Left forelimb (tissue), 1 donor: ENCODE data around the gene TSPAN33.
"Not testable (repeated sequence)": the region's sequence is repeated elsewhere in the genome, so short reads cannot be mapped to it uniquely, and the experiment has no call there.

ENCODE experiments used
- DNase-seq: peaks from one replicate; pipeline ENCODE4 v3.0.0-alpha.2; 2018; ENCODE audit warnings: low spot score

The TSPAN33 gene, protein sequence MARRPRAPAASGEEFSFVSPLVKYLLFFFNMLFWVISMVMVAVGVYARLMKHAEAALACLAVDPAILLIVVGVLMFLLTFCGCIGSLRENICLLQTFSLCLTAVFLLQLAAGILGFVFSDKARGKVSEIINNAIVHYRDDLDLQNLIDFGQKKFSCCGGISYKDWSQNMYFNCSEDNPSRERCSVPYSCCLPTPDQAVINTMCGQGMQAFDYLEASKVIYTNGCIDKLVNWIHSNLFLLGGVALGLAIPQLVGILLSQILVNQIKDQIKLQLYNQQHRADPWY

DNA sequence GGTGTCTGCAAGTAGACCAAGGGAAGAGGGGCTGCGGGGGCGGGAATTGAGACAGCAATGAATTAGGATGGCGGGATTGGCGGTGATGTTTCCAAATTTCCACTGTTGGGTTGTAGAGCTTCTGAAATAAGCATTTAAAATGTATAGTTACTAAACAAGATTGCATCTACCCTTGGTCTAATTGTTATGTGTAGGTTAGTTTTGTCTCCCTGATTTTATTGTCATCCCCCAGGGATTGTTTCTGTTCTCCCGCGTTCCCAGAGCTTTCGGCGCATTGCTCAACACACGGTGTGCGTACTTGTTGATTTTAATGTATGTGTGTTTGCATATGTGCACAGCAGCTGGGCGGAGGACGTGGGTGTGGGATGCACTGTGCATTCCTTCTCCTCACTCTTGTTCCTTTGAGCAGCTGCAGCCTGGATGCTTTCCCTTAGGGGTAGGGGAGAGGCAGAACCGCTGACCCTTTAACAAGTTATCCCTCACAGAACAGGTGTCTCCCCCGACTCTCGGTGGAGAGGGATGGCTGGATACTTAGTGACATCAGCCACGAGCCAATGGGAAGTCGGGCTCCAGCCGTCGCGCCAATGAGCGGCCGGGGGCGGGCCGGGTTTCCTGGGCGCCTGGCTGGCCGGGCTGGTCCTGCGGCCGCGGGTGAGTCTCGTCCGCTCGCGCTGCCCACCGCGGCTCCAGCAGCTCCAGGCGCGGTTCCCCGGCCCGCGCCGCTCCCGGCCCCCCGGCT lies at the start of gene TSPAN33:
Gene TSPAN33, plus strand, starts transcription at position 613 of the 739 bp plus-strand sequence. CDS start 274 bp downstream, outside the sequence.
- peak; percentile 87 for DNase-seq

DNA sequence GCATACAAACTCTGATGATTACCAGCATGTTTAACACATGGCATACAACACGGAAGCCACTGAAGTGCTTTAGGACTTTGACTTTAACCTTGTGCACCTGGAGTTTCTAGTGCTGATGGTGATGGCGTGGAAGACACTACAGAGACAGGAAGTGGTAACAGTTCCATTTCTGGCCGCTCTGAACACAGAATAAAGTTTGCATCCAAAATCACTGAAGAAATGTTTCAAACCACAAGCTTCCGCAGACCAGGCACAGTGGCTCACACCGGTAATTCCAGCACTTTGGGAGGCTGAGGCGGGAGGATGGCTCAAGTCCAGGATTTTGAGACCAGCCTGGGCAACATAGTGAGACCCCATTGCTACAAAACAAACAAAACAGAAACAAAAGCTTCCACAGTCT lies 49.2 kb upstream of the TSPAN33 start:
- no peak for DNase-seq

DNA sequence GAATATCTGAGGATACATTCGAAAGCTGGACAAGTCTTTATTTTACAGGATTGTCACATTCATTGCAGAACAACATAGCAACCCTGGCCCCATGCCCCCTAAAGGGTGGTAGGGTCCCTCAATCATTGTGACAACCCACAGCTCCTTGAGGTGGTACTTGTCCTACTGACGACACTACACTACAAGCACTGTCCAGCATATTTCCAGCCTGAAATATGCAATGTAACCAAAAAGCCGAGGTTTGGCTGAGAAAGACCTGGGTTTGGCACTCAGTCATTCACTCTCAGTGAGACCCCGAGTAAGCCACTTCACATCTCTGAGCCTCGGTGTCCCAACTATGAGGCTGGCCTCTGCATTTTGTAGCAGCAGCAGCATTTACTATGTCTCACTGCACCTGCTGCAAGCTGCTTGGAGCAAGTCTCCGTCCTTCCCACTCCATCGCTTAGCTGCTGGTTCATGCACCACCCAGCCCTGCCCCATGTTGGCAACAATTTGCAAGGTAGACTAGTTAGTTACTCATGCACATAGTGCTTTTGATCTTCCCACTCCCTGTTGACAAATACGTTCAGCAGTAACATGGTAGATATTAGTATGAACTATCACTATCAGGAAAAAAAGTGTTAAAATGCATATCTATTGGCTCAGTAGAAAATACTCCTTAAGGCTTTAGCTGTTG lies 46.0 kb upstream of the TSPAN33 start:
- no peak for DNase-seq

DNA sequence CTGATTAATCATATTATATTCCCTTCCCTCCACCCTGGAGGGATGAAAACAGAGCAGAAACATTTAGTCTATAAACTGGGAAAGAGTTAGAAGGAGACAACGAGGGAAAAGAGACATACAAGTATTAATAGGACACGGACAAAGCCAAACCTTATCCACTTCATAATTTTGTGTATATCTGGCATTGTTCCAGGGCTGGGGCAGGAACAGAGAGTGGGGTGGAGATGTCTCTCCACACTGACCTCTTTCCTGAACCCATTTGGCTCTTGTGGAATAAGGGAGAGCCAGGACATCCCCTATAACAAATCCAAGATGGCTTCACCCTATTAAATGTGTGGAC lies 43.7 kb upstream of the TSPAN33 start:
- DNase-seq = no peak

DNA sequence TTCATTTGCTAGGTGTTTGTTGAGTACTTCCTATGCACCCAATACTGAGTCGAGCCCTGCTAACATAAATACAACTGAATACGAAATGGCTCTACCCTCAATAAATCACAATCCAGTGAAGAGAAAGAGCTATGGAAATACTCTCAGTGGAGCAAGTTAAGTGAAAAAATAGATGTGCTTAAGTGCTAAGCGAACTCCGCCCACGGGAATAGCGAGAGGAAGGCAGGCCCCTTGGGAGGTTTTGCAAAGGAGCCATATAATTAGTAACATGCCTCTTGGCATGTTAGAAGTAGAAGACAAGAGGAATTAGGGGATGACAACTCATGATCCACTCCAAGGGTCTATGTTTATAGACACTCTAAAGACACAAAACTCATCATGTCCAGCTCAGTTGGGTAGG lies 42.8 kb upstream of the TSPAN33 start:
- DNase-seq = no peak

DNA sequence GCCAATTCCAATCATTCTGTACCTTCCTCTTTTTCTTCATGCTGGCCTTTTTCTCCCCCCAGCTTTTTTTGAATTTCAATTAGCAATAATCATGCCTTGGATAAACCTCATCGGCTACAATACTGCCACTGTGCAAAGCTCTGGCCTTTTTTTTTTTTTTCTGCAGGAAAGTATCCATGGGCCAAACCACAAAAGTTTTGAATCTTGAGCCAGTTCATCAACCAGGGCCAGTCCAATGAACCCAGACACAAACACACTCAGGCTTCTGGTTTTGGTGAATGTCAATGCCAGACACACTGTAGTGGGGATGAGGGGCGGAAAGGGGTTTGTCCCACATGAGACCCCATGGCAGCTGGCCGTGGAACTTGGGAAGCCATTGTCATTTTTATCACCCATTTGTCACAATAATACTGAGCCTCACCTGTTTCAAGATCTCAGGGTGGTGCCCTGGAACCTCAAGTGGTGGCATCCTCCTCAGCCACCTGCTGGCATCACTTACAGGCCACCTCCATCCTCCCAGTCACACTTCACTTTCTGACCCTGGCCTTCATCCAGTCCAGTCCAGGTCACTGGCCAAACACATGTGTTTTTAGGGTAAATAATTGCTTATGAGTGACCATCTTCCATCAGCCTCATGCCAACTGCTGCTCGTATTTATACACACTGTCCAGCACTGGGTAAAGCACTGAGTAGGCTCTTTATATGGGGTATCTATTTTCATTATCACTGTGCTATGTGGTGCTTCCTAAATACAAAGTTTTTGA lies 40.8 kb upstream of the TSPAN33 start:
- no peak for DNase-seq

DNA sequence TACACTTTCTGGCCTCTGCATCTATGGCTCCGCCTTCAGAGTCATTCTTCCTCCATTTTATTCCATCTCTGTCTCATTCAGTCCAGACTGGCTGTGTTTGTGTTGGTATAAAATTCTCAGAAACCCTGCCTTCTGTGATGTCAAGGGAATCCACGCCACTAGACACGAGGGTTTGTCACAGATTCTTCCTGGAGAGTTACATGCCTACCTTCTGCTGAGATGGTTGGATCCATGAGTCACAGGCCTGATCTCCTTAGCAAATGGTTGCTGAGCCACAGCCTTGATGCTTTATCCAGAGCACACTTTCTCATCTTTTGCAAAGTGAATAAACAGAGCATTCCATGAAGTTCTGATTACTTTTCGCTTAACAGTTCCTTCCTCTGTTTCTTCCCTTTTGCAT lies 35.9 kb upstream of the TSPAN33 start:
- DNase-seq = no peak

DNA sequence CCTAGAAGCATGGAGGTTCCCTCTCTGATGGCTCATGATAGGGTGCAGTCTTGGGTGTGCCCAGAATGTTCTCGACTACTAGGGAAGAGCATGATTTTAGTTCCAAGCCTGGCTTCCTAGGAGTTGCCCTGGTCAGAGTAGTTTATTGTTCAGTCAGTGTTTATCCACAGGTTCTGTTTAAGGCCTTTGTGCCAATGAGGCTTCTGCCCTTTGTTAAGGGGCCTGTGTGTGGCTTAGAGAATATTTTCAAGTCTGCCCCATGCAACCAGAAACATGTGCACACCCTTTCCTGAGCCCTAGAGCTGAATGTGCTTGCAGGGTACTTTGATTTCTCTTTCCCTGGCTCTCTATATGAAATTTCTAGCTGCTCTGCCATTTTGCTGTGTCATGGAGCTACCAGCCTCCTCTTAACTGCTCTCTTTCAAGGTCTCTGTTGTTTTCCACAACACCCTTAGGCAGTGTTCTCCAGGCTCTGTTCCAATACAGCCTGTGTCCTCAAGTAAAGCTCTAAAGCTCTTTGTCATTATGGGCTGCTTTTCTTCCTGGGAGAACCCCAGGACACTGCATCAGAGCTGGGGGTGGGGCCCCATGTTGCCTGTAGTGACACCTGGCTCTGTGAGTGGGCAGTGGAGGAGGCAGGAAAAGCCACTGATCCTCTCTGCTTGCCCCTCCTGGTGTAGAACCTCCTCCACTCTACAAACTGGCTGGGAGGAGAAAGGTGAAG lies 34.1 kb upstream of the TSPAN33 start:
- DNase-seq = no peak

DNA sequence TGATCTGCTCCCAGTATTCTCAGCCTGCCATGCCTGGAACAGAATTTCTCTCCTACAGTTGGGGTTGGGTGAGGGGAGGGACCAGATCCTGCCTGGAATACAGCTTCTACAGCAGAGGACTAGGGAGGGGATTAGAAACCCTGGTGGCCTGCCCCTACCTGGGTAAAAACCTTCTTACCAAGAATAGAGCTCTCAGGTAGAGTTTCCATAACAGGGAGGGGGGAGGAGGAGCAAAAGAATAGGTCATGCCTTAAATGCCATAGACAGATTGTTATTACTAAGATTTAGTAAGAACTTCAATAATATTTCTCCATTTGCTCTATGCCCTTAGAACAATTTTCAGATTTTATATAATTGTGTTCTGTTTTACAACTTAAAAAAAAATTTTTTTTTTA lies 33.5 kb upstream of the TSPAN33 start:
- no peak for DNase-seq

DNA sequence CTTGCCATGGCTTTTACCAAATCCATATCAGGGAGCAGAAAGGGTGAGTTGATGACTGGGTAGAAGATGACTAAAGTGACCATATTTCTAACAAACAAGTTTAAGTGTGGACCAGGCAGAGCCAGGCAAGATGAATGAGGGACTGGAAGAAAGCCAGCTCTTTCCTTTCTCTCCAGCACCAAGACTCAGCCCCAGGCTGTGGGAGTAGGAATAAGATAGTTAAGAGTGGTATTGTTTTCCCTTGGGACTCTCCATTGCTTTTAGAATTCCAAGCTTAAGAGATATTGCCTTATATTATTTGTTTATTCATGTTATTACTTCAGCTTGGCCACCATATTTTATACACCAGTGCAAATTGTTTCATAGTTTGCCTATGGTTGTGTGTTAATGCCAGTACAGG lies 28.8 kb upstream of the TSPAN33 start:
- no peak for DNase-seq

DNA sequence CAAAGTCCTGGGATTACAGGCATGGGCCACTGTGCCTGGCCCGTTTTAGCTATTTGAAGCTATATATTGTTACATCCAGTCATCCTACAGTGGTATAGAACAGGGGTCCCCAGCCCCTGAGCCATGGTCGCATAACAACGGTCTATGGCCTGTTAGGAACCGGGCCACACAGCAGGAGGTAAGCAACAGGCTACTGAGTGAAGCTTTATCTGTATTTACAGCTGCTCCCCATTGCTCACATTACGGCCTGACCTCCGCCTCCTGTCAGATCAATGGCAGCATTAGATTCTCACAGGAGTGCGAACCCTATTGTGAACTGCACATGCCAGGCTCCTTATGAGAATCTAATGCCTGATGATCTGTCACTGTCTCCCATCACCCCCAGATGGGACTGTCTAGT lies 26.3 kb upstream of the TSPAN33 start:
- no peak for DNase-seq

DNA sequence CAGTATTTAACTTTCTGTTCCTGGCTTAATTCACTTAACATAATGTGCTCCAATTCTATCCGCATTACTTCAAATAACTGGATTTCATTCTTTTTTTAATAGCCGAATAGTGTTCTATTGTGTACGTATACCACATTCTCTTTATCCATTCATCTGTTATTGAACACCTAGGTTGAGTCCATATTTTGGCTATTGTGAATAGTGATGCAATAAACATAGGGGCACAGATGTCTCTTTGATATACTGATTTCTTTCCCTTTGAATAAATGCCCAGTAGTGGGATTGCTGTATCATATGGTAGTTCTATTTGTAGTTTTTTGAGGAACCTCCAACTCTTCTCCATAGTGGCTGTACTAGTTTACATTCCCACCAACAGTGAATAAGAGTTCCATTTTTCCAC lies 25.5 kb upstream of the TSPAN33 start:
- no peak for DNase-seq

DNA sequence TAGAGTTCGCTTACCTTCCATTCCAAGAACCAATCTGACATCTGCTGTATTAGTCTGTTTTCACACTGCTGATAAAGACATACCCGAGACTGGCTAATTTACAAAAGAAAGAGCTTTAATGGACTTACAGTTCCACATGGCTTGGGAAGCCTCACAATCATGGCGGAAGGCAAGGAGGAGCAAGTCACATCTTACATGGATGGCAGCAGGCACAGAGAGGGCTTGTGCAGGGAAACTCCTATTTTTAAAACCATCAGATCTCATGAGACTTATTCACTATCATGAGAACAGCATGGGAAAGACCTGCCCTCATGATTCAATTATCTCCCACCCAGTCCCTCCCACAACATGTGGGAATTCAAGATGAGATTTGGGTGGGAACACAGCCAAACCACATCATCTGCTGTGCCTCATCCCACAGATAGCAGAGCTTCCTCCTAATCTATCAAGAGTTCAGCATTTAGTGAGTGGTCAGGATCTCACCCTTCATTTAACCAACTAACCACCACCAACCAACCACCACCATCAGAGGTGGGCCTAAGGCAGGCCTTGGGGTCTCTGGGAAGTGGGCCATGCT lies 22.9 kb upstream of the TSPAN33 start:
- DNase-seq = not testable (repeated sequence)

DNA sequence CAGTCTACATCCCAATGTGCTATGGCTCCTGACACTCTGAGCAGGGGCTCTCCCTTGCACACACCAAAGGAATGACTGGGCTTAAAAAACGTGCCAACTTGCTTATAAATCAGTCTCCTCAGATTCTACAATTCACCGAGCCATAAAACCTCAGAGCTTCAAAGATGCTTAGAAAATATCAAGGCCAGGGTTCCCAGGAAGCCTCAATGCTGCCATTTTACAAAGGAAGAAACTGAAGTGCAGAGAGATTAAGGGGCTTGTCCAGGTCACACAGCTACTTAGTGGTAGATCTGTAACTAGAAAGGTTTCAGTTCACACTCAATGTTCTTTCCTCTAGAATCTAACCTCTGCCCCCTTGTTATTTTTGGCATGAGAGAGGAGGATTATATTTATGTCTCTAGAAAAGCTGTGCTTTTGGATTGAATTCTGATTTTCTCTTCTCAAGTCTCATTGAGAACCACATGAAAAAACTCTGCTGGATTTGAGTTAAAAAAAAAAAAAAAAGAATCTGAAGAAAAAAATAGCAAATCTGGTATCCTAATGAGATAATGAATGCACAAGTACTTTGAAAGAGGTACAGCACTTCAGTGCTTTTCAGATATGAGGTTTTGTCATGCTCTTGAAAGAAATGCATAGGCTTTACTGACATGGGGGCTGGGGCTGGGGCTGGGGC lies 22.3 kb upstream of the TSPAN33 start:
- DNase-seq = no peak

DNA sequence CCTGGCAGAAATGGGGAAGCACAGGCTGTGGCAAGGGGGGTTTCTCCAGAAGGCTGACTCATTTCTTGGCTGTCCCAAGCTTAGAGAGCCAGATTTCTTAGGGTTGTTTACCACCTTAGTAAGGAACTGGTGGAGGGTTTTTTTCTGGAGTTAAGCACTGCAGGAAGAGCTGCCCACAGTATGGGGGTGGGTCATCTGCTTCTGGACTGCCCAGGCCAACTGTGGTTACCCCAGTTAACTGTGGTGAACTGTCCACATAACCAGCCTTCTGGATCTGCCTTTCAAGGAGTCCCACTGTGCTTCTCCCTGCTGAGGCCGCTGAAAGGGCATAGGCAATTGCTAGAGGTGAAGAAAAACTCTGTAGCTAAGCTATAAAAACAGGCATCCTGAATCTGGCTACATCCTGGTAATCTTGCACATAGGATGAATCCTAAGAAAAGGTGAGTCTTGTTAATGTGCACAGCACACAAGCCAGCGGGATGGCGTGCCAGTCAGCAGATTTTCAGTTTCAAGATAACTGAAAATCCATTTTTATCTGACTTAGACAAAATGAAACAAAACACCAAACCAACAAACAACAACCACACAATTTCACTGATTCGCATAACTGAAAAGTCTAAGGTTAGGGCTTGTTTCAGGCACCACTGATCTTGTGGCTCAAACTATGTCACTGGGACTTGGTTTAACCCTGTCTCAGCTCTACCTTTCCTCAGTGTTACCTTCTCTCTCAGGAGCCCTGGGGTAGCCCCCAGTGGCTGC lies 21.6 kb upstream of the TSPAN33 start:
- DNase-seq = no peak

DNA sequence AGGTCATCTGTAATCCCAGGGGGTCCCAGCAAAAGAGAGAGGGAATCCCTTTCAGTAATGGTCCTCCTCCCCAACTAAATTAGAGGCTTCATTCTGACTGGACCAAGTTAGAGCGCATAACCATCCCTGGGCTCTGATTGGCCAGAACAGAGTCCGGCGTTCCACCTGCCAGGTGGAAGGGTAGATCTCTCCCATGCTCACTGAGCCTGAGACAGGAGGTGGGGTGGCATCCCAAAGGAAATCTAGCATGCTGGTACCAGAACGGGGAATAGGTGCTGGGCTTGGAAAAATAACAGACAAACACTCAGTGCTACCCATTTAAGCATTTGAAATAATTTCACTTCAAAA lies 21.0 kb upstream of the TSPAN33 start:
- no peak for DNase-seq

DNA sequence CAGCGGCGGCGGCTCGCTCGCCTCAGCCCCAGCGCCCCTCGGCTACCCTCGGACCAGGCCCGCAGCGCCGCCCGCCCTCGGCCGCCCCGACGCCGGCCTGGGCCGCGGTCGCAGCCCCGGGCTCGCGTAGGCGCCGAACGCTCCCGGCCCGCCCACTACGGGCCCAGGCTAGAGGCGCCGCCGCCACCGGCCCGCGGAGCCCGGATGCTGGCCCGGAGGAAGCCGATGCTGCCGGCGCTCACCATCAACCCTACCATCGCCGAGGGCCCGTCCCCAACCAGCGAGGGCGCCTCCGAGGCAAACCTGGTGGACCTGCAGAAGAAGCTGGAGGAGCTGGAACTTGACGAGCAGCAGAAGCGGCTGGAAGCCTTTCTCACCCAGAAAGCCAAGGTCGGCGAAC lies 18.2 kb upstream of the TSPAN33 start:
- no peak for DNase-seq

DNA sequence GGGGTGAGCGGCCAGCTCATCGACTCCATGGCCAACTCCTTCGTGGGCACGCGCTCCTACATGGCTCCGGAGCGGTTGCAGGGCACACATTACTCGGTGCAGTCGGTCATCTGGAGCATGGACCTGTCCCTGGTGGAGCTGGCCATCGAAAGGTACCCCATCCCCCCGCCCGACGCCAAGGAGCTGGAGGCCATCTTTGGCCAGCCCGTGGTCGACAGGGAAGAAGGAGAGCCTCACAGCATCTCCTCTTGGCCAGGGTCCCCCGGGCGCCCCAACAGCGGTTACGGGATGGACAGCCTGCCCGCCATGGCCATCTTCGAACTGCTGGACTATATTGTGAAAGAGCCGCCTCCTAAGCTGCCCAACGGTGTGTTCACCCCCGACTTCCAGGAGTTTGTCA lies 17.4 kb upstream of the TSPAN33 start:
- no peak for DNase-seq

DNA sequence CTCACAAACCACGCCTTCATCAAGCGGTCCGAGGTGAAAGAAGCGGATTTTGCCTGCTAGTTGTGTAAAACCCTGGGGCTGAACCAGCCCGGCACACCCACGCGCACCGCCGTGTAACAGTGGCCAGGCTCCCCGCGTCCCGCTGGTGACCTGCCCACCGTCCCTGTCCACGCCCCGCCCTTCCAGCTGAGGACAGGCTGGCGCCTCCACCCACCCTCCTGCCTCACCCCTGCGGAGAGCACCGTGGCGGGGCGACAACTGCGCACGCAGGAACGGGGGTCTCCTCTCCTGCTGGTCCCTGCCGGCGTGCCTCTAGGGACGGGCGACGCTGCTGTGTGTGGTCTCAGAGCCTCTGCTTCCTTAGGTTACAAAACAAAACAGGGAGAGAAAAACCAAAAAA lies 16.9 kb upstream of the TSPAN33 start:
- DNase-seq = no peak

DNA sequence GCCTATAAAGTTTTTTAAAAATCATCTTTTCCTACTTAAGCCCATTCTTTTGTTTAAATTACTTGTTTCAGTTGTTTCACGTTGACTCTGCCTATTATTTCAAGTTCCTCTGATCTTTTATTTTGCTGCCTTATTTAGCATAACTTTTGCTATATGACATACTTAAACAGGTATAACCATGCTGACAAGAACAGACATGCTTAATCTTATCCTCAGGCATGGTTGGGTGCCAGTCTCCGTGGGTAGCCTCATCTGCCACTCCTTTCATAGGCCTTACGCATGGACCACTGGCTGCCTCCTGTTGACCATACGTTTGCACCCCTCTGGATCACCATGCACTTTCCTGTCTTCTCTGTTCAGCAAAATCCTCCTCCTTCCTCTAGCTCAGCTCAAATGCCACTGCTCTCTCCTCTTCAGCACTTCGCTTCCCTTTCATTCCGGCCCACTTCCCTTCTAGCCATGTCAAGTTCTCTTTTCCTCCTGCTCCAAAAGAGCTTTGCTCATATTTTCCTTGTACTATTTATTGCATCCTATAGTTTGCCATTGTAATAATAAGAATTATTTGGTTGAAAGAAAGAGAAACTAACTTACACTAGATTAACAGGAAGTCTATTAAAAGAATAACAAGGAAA lies 10.0 kb upstream of the TSPAN33 start:
- no peak for DNase-seq
